Measurements from ENCODE around the gene ABLIM2.
"Not testable (repeated sequence)": the region's sequence is repeated elsewhere in the genome, so short reads cannot be mapped to it uniquely, and the experiment has no call there.

ABLIM2 gene

DNA sequence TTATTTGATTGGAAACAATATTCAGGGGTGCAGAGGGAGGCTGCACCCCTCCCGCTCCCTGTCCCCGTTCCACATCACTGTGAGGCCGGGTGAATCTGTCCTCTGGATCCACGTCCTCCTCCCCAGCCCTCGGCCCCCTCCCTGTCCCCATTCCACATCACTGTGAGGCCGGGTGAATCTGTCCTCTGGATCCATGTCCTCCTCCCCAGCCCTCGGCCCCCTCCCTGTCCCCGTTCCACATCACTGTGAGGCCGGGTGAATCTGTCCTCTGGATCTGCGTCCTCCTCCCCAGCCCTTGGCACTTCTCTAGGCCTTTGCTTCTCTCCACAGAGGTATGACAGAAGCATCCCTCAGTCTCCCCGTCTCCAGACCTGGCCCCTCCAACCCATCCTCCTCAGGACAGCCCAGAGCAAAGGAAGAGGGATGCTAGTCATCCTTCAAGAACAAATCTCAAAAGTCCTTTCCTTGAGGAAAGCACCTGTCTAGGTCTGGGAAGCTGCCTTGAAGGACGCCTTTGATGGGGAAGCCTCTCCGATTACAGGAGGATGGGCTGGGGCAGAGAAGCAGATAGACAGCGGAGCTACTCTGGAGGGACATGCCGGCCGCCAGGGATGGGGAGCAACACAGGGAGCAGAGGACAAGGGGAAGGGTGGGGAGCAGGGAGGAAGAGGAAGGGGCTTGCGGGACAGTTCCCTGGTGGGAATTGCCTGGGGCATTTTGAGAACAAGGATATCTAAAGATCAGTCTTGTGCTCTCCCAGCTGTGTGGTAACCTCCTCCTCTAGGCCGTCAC, 208.1 kb downstream of the ABLIM2 start:
- no peak for DNase-seq

DNA sequence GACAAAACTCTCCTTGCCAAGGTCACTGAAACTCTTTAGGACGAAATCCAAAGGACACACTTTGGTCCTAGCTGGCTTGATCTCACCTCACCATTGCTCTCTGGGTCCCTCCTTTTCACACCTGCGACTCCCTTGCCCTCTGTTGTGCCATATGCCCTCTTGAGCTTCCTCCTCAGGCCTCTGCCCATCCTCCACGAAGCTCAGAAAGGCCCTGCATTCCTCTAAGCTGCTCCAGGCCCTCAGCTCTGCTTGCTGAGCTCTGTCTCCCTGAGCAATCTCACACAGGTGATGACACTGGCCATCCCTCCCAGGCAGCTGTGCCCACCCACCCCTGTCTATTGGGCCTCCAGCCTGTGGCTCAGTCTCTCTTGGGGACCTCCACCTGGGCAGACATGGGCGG, 208.9 kb downstream of the ABLIM2 start:
- DNase-seq = no peak

DNA sequence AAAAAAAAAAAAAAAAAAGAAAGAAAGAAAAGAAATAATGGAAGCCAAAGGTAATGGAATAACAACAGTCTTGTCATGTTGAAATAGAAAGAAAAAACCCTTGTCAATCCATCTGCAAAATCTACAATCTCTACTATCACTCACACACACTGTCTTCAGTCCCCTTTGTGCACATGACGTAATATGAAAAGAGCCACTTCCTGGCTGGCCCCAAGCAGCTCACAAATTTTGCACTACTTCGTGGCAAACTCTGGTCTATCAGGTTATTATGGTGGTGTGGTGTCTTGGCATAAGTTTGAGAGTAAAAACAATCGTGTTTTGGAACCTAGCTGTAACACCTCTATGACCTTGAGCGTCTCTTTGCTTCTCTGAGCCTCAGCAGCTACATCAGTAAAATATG, 210.7 kb downstream of the ABLIM2 start:
- peak; percentile 30 for DNase-seq

- no peak for DNase-seq
Measured at GRCh38 chr4:7945709-7946380, 212.8 kb downstream of the ABLIM2 start.

DNA sequence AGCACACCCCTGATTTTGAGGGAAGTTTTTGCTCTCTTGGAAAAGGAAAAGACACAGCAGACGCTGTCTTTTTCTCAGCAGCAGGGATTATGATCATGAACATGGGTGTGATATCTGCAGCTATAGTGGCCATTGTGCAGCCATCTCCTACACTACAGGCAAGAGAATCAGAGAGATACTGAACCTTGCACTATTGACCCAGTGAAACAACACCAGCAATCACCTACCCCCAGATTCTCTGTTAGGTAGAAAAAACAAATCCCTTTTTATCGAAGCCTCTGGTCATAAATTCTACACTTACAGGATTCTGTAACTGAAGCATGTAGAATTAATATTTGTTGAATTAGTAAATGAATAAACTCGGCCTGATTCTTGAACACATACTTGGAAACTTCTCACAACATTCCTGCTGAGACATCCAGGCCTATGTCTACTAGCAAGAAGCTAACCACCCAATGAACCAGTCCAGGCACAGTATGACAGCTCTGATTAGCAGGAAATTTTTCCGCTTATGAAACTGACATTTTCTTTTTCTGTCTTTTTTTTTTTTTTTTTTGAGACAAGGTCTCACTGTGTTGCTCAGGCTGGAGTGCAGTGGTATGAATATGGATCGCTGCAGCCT, 213.9 kb downstream of the ABLIM2 start:
- DNase-seq = no peak

DNA sequence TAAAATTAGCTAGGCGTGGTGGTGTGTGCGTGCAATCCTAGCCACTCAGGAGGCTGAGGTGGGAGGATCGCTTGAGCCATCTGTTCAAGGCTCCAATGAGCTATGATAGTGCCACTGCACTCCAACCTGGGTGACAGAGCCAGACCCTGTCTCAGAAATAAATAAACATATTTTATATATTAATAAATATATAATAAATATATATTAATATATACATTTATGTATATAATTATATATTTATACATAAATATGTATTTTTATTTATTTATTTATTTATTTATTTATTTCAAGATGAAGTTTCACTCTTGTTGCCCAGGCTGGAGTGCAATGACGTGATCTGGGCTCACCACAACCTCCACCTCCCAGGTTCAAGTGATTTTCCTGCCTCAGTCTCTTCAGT, 214.9 kb downstream of the ABLIM2 start:
- not testable (repeated sequence) for DNase-seq

DNA sequence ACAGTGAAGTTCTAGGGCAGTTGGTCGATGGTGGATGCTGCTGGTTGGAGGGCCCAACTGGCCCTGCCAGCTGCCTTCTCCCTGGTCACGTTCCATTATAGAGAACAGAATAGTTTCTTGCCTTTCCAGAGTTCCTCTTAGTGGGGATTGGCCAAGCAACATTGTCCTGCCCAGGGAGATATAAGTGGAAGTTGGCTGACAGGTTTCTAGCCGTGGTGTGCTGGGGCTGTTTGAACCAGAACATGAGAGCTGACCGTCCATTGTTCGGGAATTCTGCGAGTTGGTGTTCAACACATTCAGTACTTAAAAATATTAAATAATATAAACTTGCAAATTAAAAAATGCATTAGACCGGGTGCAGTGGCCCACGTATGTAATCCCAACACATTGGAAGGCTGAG, 215.4 kb downstream of the ABLIM2 start:
- no peak for DNase-seq

DNA sequence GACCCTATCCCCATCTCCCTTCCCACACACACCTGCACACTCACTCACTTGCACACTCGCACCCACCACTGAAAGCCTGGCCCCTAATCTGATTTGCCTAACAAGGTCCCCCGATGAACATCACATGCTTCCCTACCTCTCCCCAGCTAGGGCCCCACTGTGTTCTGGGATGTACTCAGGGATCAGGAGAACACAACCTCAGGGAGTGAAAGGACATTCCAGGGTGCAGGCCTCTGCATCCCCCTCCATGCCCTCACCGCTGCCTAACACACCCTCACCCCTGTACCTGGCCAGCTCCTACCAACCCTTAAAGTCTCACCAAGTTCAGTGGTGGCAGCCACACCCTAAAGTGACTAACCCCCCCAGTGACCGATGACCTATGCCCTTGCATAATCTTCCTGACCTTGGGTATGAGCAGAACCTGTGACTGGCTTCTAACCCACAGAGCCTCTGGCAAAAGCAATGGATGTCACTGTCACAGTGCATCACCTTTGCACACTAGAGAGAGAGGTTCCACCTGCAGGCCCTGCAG, 216.6 kb downstream of the ABLIM2 start:
- DNase-seq = no peak

GRCh38 chr4:7941111-7941964, 217.3 kb downstream of the ABLIM2 start:
- DNase-seq = no peak

DNA sequence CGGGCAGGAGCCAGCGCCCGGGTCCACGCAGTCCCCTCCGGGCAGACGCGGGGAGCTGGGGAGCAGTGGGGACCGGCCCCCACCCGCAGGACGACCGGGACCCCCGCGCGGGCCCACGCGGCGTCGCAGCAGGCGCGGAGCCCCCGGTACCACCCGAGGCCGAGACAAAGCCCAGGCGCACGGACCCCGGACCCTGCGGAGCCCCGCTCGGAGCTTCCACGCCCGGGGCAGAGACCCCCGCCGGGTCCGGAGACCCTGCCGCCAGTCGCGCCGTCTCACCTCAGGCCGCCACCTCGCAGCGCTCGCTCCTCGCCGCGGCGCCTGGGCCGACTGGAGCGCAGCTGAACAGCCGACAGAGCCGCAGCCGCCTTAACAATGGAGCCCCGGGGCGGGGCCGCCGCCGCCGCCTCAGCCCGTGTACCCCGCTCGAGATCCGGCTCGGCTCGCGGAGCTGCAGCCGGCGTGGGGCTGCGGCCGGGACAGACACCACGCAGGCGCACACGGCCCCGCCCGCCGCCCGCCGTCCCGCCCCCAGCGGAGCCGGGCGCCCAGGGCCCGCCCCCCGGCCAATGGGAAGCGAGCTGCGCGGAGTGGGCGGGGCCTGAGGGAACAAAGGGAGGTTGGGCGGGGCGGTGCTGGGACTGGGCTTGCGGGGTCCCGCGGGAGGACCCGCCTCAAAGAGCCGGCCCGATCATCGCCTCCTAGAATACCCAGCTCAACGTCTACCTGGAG, 219.1 kb downstream of the ABLIM2 start, which contains the start of gene AFAP1:
Gene AFAP1, minus strand, starts transcription at position 485 of the 732 bp plus-strand sequence. CDS start 67,783 bp downstream, outside the sequence.
- DNase-seq = peak; percentile 91

- peak; percentile 40 for DNase-seq
Measured at GRCh38 chr4:7938609-7939376, 219.8 kb downstream of the ABLIM2 start.

DNA sequence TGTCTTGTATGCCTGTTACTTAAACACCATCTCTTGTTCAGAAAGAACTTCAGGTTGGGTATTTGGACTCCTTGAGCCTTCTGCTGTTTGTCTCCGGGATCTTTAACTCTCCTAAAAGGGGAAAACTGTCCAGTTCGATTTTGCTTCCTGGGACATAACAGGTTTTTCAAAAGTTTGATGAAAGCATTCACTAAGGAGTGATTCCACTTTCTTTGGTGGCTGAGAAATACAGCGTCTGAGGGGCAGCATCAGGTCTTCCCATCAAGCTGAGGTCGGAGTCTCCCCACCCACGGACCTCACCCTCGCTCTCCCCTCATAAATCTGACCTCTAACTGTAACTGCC, 220.4 kb downstream of the ABLIM2 start:
- DNase-seq = no peak

- DNase-seq = no peak
Measured at GRCh38 chr4:7937006-7937405, 221.6 kb downstream of the ABLIM2 start.

- no peak for DNase-seq
Measured at GRCh38 chr4:7933651-7934510, 224.7 kb downstream of the ABLIM2 start.

DNA sequence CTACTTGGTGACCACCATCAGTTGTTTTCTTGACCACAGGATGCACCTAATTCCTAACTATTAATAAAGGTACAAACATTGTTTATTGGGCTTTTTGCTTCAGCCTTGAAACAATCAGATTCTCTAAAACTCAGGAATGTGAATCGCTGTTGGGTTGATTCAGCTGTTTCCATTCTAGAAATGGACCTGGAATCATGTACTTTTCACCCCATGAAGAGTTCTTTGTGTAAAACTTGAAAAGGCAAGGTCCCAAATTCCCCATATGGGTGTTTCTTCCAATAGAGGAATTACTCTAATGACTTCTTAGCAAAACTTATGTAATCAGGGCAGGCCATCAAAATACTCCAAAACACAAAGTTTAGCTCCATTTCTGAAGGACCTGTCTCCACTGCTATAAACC, 226.3 kb downstream of the ABLIM2 start:
- DNase-seq = no peak

GRCh38 chr4:7929118-7929951, 229.3 kb downstream of the ABLIM2 start:
- DNase-seq = no peak

DNA sequence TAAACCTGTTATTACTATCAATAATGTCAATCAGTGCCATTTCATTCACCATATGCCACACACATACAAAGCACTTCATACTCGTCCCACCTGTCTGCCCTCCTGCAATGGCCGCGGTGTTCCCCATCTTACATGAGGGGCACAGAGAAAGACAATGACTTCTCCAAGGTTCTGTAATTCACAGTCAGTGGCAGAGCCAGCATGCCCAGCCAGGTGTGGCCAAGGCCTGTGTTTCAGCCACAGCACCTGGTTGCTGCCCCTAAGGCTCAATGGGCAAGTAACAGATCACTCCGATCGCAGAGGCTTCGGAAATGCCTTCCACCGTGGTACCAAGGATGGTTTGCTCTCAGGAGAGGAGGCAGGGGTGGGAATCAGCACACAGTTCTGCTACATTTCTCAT, 229.9 kb downstream of the ABLIM2 start:
- DNase-seq = no peak

DNA sequence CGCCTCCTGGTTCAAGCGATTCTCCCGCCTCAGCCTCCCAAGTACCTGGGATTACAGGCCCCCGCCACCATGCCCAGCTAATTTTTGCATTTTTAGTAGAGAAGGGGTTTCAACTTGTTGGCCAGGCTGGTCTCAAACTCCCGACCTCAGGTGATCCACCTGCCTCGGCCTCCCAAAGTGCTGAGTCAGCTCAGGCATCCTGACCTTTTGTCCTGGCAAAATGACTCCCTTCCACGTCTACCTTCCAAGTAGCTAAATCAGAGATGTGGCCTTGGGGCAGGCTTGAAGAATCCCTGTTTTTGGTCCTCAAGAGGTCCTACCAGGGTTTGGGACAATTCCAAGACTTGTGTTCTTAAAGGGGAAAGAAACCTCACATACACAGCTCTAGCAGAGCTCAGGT, 231.8 kb downstream of the ABLIM2 start:
- no peak for DNase-seq

- DNase-seq = no peak
Measured at GRCh38 chr4:7924570-7924969, 234.0 kb downstream of the ABLIM2 start.

All from CD4-positive, alpha-beta T cell treated with Interleukin-21 for 1 hour (primary cell).